Measurements from ENCODE around the gene FLT3LG. TPM values are rescaled to one million over a fixed set of nuclear protein-coding genes. Genes with fewer than 3 reads are reported as not detected.

Gene FLT3LG
- total RNA-seq, 1 donor from 2014 or later: 1.3 TPM

GRCh38 chr19:49512970-49513745 lies 39.1 kb downstream of the FLT3LG start:
- peak; percentile 24 for DNase-seq (ENCODE audit: low read depth)

- no peak for DNase-seq (ENCODE audit: low read depth)
These were observed 39.7 kb downstream of the FLT3LG start for GRCh38 chr19:49513746-49514118.

GRCh38 chr19:49514151-49514550 lies 40.1 kb downstream of the FLT3LG start:
- no peak for DNase-seq (ENCODE audit: low read depth)

GRCh38 chr19:49515767-49516166 lies 41.8 kb downstream of the FLT3LG start:
- no peak for DNase-seq (ENCODE audit: low read depth)

GRCh38 chr19:49518033-49518432 lies 44.0 kb downstream of the FLT3LG start:
- DNase-seq (ENCODE audit: low read depth): no peak

GRCh38 chr19:49520705-49521319 lies 46.8 kb downstream of the FLT3LG start:
- DNase-seq (ENCODE audit: low read depth): no peak

- DNase-seq (ENCODE audit: low read depth): no peak
These were observed 50.9 kb downstream of the FLT3LG start for GRCh38 chr19:49524812-49525455.

- DNase-seq (ENCODE audit: low read depth): no peak
These were observed 54.3 kb downstream of the FLT3LG start for GRCh38 chr19:49528211-49528771.

- no peak for DNase-seq (ENCODE audit: low read depth)
These were observed 56.7 kb downstream of the FLT3LG start for GRCh38 chr19:49530708-49531107.

- DNase-seq (ENCODE audit: low read depth): peak; percentile 6
These were observed 59.8 kb downstream of the FLT3LG start for GRCh38 chr19:49533551-49534488.

- DNase-seq (ENCODE audit: low read depth): no peak
These were observed 60.8 kb downstream of the FLT3LG start for GRCh38 chr19:49534632-49535385.

Other genes starting within 250 kb of the FLT3LG start
- 0.25 TPM in 1 of 2 replicates, not detected in the other for gene SLC6A16, start 149.0 kb upstream of the FLT3LG start, total RNA-seq
- gene CD37, start 138.8 kb upstream of the FLT3LG start, total RNA-seq: not detected in 2 replicates
- 28.0 and 34.2 TPM in 2 replicates for gene TEAD2, start 111.8 kb upstream of the FLT3LG start, total RNA-seq
- 0.17 and 0.35 TPM in 2 replicates for gene DKKL1, start 110.3 kb upstream of the FLT3LG start, total RNA-seq
- not detected in 2 replicates for gene KASH5, start 86.0 kb upstream of the FLT3LG start, total RNA-seq
- not detected in 2 replicates for gene PTH2, start 50.8 kb upstream of the FLT3LG start, total RNA-seq
- not detected in 2 replicates for gene GFY, start 48.8 kb upstream of the FLT3LG start, total RNA-seq
- gene SLC17A7, start 32.7 kb upstream of the FLT3LG start, total RNA-seq: 0.15 TPM in 1 of 2 replicates, not detected in the other
- 120 and 197 TPM in 2 replicates for gene PIH1D1, start 22.4 kb upstream of the FLT3LG start, total RNA-seq
- 30.5 and 64.1 TPM in 2 replicates for gene ALDH16A1, start 21.0 kb upstream of the FLT3LG start, total RNA-seq
- gene RPL13A, start 13.4 kb downstream of the FLT3LG start, total RNA-seq: 962 and 2,738 TPM in 2 replicates
- gene RPS11, start 22.2 kb downstream of the FLT3LG start, total RNA-seq: 2,210 and 4,384 TPM in 2 replicates
- 23.4 and 47.7 TPM in 2 replicates for gene FCGRT, start 38.4 kb downstream of the FLT3LG start, total RNA-seq
- gene RCN3, start 53.8 kb downstream of the FLT3LG start, total RNA-seq: 0.75 and 1.6 TPM in 2 replicates
- gene NOSIP, start 106.3 kb downstream of the FLT3LG start, total RNA-seq: 37.9 and 117 TPM in 2 replicates
- 4.2 and 7.2 TPM in 2 replicates for gene PRRG2, start 107.1 kb downstream of the FLT3LG start, total RNA-seq
- 0.87 and 8.7 TPM in 2 replicates for gene PRR12, start 117.0 kb downstream of the FLT3LG start, total RNA-seq
- gene RRAS, start 165.9 kb downstream of the FLT3LG start, total RNA-seq: 32.5 and 40.5 TPM in 2 replicates
- gene SCAF1, start 168.0 kb downstream of the FLT3LG start, total RNA-seq: 12.5 and 50.9 TPM in 2 replicates
- 68.4 and 89.3 TPM in 2 replicates for gene IRF3, start 191.6 kb downstream of the FLT3LG start, total RNA-seq
- gene BCL2L12, start 191.7 kb downstream of the FLT3LG start, total RNA-seq: 1.9 and 5.9 TPM in 2 replicates
- gene PRMT1, start 203.1 kb downstream of the FLT3LG start, total RNA-seq: 205 and 483 TPM in 2 replicates
- 0.35 TPM in 2 replicates for gene ADM5, start 215.4 kb downstream of the FLT3LG start, total RNA-seq
- gene CPT1C, start 216.9 kb downstream of the FLT3LG start, total RNA-seq: 1.9 and 2.5 TPM in 2 replicates